ENCODE results near the gene MED22.

GRCh38 chr9:133397370-133397769 lies 49.4 kb upstream of the MED22 start:
- TF ChIP-seq CTCF (IDR thresholded peaks at IDR 0.05; ENCODE audit: insufficient read depth, low read length, poor library complexity, severe bottlenecking) (no peak), EZH2phosphoT487 (conservative IDR thresholded peaks at IDR 0.05; ENCODE audit: low read length) (no peak)

Data from SU-DHL-6 (cell line).